Left kidney (tissue), 2 donors: Measurements from ENCODE around the gene SLX4. TPM values are rescaled to one million over a fixed set of nuclear protein-coding genes. Genes with fewer than 3 reads are reported as not detected.
A peak's percentile ranks its signal among the peaks of the same experiment; 100 is the strongest.
"Not testable (repeated sequence)": the region's sequence is repeated elsewhere in the genome, so short reads cannot be mapped to it uniquely, and the experiment has no call there.

Experiments
- DNase-seq: peaks from one replicate; pipeline ENCODE4 v3.0.0-alpha.2; 2013
- polyA plus RNA-seq: library from polyadenylated mRNA; unstranded; fragments of 120-200 nt; gene quantifications from one replicate; pipeline ENCODE4 v1.2.1, GENCODE V29; 2013; ENCODE audit not compliant: insufficient read length

SLX4 gene
- polyA plus RNA-seq, 1 donor: 7.0 TPM

DNA sequence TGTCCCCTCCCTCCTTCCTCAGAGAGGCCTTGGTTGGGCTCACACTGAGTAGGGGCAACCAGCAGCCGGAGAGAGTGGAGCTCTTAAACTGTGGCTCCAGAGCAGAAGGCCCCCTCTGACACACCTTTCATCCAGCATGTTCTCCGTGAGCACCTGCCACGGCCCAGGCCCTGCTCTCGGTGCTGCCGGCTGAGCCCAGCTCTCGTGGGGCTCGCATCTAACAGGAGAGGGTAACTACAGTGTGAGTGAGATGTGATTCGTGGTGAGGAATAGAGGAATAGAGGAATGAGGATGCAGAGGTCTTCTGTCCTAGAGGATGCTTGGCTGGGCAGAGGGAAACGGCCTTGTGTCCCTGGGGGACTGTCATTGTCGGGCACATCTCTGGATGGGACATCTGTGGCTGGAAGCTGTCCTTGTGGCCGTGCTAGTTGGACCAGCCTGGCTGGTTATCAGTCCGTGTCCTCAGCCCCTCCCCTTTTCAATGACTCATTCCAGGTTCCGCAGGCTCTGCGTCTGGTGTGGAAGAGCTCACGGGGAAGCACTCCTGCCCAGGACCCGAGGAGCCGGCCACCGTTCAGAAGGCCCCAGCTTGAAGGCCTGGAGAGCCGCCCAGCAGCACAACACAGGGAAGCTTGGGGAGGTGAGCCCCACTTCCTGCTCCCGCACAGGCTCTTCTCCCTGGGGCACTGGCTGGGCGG lies 31.1 kb upstream of the SLX4 start:
- no peak for DNase-seq

DNA sequence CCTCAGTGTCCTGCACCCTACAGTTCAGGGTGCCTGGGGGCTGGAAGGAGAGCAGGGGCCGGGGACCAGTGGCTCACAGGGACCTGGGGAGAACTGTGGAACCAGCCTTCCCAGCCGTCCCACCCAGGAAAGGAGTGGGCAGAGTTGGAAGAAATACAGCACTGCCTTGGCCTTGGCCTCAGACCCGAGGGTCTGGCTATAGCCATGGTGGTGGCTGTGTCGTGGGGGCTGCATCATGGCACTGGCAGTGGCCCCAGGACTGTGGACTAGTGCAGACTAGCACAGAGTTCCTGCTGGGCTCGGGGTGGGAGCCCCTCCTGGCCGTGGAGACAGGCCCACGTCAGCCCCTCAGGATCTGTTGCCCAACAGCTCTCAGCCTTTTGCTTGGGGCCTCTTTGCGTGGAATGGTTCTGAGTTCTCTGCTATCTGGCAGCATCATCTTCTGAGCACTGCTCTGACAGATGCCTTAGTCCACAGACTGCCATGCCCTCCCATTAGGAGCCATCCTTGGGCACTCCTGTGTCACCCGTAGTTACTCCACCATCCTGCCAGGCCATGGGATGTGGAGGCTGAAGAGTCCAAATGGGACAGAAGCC lies 30.5 kb upstream of the SLX4 start:
- no peak for DNase-seq

DNA sequence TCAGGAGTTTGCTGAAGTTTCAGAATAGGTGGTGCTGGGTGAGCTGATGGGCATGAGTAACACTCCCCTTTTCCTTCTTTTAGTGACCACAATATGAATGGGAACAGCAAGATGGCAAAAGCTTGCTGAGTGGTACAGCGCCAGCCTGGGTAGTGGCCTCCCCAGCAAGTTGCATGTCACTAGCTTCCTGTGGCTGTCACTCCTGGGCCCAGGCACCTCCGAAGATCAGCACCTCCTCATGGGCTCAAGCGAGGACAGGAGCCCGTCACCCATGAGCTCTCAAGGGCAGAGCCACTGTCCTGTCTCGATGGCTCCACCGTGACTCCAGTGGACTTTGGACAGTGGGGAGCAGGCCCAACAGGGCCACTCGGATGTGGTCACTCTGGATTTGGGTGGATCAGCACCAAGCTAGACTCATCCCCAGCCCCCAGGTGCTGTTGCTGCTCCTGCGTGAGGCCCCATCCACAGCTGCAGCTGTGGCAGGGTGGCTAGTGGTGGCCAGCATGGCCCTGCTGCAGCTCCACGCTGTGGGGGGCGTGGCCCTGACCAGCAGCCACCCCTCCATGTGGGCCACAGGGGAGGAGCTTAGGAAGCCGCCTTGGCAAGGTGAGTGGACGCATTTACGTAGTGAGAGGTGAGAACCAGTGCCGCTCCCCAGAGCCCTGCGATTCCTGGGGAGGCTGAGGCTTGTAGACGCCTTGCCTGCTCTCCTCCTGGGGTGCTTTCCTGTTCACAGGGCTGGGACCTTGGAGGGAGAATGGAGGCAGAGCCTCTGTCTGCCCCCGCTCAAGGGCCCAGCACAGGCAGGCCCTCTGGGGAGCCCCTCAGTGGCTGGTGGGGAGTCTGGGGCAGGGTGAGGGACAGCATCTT lies 29.5 kb upstream of the SLX4 start:
- DNase-seq: no peak

DNA sequence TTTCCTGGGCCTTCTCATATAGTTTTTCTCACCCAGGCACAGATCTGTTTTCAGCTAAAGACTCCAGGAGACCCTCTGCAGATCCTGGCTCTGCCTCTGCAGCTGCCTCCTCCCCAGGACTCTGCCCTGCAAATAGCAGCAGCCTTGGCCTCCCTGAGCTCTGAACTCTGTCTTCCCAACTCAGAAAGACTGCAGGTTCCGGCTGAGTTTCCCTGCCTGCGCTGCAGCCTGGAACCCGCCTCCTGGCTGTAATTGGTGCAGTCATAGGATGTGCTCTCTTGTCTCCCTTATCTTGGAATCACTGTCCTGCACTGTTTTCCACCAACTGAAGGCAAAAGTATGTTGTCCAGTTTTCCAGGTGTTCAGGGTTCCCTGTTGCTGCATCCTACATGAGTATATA lies 28.8 kb upstream of the SLX4 start:
- DNase-seq: no peak

DNA sequence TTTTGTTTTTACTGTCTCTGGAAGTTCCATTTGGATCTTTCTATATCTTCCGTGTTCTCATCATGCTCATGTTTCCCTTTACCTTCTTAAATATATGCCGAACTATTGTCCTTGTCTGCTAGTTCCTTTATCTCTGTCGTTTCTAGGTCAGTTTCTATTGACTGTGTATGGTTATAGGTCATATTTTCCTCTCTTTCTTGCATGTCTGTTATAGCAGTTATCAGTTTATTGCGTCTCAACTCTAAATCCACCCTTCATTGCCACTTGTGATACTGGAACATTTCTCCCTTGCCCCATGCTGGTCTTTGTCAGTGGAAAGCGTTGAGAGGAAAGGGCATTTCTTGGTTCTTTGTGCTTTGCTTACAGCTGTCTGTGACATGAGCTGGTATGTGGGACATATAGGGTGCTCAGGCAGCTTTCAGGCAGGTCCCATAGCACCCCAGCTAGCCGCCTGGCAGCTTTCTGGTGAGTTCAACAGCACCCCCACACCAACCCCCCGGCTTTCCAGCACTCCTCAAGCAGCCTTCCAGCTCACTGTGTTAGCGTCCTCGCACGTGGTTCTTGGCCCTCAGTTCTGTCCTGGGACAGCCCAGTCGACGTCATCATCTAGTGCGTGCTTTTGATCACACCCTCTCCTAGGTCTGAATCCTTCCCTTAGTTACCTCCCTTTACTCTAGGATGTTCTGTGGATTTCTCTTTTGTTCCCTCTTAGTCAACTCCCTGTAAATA lies 27.7 kb upstream of the SLX4 start:
- DNase-seq: no peak

DNA sequence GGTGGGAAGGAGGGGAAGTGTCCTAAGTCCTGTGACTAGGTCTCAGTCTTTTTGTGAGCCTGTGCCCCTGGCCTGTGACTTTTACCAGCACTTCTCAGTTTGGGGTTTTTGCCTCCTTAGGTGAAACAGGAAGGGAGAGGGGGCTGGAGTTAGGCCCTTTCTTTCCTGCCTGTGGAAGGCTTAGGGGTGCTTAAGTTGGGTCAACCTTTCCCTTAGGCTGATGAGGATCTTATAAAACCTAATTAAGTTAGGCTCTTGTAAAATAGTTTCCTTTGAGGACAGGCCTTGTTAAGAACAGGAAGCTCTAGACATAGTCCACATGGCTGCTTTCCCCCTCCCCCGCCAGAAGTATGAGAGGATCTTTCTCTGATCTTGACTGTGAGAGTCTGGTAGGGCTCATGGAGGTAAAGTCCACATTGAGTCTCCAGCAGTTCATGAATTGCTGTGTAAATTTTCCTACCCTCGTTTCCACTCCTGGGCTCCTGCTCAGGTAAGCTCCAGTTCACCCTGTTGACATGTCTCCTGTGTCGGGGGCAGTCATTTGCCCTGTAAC lies 26.0 kb upstream of the SLX4 start:
- DNase-seq: peak; percentile 51

DNA sequence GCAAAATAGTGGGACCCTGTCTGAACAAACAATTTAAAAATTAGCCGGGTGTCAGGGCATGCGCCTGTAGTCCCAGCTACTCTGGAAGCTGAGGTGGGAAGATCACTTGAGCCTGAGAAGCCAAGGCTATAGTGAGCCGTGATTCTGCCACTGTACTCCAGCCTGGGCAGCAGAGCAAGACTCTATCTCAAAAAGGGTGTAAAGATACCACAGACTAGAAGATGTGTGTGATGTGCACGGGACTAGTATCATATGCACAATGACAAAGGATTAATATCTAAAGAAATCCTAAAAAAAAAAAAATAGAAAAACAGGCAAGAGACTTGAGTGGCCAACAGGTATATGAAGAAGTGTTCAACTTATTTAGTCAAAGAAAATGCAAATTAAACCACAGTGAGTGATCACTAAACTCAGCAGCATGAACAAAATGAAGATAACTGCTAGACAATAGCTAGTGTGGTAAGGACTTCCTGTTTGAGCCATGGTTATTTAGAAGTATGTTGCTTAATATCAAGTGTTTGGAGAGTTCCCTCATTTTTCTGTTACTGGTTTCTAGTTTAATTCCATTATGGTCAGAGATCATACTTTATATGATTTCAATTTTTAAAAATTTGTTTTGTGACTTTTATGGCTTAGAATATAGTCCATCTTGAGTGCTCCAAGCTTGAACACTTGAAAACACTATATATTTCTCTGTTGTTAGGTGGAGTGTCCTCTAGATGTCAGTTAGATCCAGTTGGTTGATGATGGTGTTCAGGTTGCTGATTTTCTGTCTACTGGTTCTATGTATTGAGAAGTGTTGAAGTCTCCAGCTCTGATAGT lies 14.7 kb upstream of the SLX4 start:
- DNase-seq: no peak

DNA sequence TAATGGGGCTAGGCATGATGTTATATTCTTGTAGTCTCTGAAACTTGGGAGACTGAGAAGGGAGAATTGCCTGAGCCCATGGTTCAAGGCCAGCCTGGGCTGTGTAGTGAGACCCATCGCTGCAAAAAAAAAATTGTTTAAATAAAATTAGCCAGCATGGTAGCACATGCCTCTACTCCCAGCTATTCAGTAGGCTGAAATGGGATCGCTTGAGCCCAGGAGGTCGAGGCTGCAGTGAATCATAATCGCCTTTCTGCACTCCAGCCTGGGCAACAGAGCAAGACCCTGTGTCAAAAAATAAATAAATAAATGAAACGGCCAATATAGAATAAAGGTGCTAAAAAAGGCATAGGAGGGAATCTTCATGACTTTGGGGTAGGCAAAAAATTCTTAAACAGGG lies 13.9 kb upstream of the SLX4 start:
- DNase-seq: no peak

DNA sequence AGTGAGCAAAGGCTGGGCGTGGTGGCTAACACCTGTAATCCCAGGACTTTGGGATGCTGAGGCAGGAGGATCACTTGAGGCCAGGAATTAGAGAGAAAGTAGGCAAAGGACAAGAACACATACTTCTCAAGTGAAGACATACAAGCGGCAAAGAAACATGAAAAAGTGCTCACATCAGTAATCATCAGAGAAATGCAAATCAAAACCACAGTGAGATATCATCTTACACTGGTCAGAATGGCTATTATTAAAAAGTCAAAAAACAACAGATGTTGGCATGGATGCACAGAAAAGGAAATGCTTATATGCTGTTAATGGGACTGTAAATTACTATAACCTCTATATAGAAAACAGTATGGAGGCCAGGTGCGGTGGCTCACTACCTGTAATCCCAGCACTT lies 12.2 kb upstream of the SLX4 start:
- no peak for DNase-seq

DNA sequence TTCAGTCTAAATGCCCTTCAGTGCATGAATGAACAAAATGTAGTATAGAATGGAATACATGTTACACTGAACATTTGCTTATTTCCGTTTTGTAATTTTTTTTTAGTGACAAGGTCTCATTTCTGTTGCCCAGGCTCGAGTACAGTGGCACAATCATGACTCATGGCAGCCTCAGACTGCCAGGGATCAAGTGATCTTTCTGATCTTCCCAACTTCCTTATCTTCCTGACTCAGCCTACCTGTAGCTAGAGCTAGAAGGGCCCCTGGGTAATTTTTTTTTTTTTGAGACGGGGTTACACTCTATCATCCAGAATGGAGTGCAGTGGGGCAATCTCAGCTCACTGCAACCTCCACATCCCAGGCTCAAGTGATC lies 7.3 kb upstream of the SLX4 start:
- no peak for DNase-seq

DNA sequence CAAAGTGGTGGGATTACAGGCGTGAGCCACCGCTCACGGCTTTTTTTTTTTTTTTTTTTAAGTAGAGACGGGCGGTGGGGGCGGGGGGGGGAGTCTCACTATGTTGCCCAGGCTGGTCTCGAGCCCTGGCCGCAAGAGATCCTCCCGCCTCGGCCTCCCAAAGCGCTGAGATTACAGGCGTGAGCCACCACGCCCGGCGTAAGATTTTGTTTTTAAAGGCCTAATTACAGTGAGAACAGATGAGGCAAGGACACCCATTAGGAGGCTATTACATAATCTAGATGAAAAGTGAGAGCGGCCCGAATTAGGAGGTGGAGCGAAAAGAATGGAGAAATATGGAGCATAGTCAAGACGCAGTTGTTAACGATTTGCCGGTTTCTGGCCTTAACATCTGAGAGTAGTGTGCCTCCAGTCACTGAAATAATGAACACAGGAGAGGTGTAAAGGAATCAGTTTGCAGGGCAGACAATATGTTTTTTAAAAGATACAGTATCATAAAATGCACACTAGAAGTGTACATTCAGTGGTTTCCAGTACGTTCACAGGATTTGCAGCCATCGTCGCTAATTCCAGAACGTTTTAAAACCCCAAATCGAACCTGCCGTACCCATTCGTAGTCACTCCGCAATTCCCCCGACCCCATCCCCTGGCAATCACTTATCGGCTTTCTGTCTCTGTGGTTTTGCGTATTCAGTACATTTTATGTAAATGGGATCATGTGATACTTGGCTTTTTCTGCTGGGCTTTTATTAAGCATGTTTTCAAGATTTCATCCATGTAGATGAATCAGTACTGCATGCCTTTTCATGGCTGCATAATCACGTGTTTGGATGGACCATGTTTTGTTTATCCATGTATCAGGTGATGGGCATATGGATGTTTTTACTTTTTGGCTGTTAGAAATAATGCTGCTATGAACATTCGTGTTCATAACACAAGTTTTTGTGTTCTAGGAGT lies 1.4 kb upstream of the SLX4 start:
- no peak for DNase-seq

DNA sequence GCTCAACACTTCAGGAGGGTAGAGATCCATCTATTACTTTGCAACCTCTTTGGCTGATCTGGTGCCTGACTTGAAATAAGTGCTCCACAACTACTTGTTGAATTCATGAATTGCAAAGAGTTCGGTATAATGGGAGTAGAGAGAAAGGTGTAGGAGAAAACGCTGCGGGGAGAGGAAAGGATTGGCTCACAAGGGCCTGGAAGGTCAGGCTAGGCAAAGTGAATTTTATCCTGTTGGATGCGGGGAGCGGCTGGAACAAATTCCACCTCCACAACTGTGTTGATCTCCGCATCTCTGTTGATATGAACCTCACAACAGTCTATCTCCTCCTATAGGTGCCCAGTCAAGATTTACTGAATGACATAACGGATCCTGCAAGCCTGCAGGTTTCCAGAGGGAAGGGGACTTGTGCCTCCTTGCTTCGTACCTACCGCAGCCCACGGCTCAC lies 684 bp downstream of the SLX4 start:
- DNase-seq: peak; percentile 1

DNA sequence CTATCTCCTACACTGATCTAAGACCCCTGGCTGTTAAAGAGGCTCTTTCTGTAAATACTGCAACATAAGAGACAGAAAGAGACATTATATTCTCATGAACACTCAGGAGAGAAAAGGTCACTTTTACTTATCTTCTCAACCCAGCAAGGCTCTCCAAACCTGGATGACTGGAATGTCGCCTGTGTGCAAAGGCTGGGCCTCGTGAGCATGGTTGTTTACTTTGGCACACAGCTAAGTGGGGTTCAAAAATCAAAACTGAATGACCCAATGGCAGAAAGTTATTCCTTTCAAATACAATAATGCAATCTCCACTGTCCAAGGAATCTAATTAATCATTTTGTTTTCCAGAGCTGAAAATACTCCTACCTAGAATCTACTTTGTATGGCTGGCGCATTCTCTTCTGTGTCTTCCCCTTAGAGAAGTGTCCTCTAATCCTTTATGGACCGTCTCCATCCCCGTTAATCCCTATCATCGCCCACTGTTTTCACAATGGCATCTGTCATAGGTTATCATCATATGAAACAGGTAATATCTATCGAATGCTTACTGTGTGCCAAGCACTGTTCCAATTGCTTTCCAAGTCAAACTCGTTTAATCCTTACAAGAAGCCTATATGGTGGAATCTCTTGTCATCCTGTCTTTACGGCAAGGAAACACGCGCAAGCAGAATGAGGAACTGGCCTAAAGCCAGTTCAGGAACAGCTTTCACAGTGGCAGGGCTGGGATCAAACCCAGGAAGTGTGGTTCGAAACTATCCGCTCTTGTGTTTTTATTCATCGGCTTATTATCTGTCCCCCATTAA lies 1.3 kb downstream of the SLX4 start:
- DNase-seq: no peak

DNA sequence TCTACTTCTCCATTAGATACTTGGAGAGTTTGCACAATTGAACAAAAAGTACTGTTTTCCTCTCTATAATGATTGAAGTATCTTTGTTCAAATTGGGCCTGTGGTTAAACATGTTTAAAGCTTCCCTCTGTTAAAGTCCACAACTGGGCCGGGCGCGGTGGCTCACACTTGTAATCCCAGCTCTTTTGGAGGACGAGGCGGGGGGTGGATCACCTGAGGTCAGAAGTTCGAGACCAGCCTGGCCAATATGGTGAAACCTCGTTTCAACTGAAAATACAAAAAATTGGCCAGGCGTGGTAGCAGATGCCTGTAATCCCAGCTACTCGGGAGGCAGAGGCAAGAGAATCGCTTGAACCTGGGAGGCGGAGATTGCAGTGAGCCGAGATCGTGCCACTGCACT lies 2.4 kb downstream of the SLX4 start:
- not testable (repeated sequence) for DNase-seq

DNA sequence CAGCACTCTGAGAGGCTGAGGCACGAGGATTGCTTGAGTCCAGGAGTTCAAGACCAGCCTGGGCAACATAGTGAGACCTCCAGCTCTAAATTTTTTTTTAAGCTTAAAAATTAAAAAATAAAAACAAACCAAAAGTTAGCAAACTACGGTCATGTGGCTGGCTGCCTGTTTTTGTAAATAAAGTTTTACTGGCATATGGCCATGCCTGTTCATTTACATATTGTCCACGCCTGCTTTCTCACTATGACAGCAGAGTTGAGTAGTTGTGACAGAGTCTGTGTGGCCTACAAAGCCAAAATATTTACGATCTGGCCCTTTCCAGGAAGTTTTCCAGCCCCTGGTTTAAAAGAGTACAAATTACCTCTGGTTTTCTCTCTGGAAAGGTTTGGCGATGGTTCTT lies 3.3 kb downstream of the SLX4 start:
- no peak for DNase-seq

DNA sequence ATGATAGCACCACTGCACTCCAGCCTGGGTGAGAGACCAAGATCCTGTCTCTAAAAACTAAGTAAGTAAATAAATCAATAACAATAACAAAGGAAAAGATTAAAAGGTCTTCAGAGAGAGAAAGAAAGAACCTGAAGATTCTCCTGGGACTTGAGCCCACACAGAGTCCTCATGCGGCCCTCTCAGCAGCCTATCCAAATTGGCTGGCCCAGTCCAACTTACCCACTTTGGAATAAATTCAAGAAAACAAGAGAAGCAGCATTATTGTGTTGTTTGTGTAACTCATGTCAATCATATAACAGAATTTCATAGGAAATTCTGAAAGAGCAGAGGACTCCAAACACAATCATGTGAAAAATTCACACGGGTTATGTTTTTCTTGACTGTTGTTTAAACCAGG lies 3.8 kb downstream of the SLX4 start:
- no peak for DNase-seq

DNA sequence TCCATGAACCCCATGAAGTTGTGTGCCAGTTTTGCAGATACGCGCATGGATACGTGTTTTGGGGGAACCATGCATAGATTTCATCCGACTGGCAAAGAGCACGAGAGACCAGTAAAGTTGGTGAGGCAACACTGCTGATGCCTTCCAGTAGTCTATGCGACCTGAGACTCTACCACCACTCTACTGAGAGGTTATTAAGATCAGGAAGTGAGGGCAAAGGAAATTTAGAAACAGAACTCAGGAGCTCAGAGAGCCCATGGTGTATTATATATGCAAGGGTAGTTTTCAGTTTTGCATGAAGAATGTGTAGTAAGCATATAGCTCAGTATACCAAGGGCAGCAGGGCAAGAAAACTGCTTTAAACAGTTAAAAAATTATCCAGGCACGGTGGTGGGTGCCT lies 4.2 kb downstream of the SLX4 start:
- no peak for DNase-seq

DNA sequence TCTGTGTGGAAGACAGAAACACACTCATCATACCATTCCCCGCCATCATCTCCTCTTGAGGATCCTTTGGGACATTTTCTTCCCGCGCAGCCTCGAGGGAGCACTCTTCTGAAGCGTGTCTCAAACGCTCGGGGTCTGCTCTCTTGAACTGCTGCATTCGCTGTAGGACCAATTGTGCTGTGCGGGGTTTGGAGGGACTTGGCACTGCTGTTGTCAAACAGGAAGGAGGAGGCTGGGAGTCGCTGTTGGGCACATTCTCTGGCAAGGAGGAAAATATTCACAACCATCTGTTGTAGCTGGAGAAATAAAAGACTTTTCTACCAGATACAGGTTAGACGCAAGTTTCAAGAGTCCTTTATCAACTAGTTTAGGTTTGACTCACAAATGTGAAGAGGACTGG lies 5.0 kb downstream of the SLX4 start:
- no peak for DNase-seq

DNA sequence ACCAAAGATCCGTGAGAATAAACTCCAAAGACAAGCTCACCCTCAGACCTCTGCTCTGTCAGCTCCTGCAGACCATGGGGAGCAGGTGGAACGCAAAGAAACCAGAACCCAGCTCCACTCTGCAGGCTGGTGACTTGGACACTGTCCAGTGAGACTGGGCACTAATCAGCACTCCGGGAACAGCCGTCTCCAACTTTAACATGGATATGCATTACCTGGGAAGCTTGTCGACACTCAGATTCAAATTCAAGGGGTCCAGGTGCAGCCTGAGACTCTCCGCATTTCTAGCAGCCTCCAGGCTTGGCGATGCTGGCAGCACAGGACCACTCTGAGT lies 9.1 kb downstream of the SLX4 start:
- no peak for DNase-seq
